Kidney epithelial cell (primary cell): ENCODE measurements around the gene MCL1. TPM values are rescaled to one million over a fixed set of nuclear protein-coding genes. Genes with fewer than 3 reads are reported as not detected.

Source experiments
- DNase-seq: peaks from one replicate; pipeline ENCODE4 v3.0.0-alpha.2; 2010; ENCODE audit warnings: low read depth
- H3K27me3 ChIP-seq: 2 replicates; pipeline ENCODE4 v1.6.0; 2011; ENCODE audit warnings: low read length; ENCODE audit not compliant: control insufficient read depth, insufficient read depth
- H3K36me3 ChIP-seq: 2 replicates; pipeline ENCODE4 v1.5.1; 2011; ENCODE audit warnings: low read length; ENCODE audit not compliant: control insufficient read depth, insufficient read depth
- H3K4me3 ChIP-seq: 2 replicates; pipeline ENCODE4 v1.5.1; 2011; ENCODE audit warnings: low read depth, mild to moderate bottlenecking, control low read depth, low read length
- total RNA-seq: library from RNA; depleted of rRNA; stranded (reverse); fragments of >200 nt; gene quantifications from 2 replicates; pipeline ENCODE4 v1.2.3, GENCODE V29; 2015
- TF ChIP-seq, protein P1 (sequence below): IDR thresholded peaks from 2 replicates; pipeline ENCODE4 v1.5.1; 2011; ENCODE audit warnings: mild to moderate bottlenecking, moderate library complexity, low read length, control low read depth, inconsistent platforms; ENCODE audit not compliant: insufficient read depth, poor library complexity, severe bottlenecking

The MCL1 gene
- total RNA-seq, 1 donor from 2014 or later: 206 TPM

DNA sequence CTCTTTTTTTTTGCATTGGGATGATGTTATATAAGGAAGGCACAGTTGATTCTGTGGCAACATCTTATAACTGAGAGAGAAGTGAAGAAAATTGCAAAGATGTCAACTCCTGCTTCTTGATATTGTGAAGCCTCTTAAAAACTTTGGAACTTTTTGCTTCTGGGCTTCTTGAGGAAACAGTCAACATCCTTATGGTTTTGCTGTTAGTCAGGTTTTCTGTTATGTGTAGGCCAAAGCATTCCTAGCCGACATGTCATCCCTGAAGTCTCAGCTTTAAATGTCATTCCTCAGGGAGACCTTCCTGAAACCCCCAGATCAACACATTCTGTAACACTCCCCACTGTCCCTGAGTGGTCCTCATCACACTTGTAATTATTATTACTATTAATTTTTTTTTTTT is 51.2 kb downstream of the MCL1 start:
- no peaks in the 10 kb centered on the region for H3K27me3 ChIP-seq
- no peak for DNase-seq

DNA sequence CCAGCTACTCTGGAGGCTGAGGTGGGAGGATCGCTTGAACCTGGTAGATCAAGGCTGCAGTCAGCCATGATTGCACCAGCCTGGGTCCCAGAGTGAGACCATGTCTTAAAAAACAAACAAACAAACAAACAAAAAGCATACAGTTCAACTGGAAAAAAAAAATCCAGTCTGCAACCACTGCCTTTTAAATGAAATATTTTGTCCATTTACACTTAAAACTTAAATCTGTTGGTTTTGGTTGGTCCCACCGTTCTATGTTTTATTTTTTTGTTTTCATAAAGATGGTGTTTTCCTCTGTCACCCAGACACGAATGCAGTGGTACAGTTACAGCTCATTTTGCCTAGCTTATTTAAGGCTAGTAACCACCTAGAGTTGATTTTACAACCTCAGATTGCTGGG is 54.1 kb downstream of the MCL1 start:
- no peak for DNase-seq
- no peaks in the 10 kb centered on the region for H3K36me3 ChIP-seq
- TF ChIP-seq, protein P1, sequence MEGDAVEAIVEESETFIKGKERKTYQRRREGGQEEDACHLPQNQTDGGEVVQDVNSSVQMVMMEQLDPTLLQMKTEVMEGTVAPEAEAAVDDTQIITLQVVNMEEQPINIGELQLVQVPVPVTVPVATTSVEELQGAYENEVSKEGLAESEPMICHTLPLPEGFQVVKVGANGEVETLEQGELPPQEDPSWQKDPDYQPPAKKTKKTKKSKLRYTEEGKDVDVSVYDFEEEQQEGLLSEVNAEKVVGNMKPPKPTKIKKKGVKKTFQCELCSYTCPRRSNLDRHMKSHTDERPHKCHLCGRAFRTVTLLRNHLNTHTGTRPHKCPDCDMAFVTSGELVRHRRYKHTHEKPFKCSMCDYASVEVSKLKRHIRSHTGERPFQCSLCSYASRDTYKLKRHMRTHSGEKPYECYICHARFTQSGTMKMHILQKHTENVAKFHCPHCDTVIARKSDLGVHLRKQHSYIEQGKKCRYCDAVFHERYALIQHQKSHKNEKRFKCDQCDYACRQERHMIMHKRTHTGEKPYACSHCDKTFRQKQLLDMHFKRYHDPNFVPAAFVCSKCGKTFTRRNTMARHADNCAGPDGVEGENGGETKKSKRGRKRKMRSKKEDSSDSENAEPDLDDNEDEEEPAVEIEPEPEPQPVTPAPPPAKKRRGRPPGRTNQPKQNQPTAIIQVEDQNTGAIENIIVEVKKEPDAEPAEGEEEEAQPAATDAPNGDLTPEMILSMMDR: no peak
- H3K4me3 ChIP-seq: no peak overlapping the region
- H3K27me3 ChIP-seq: no peaks in the 10 kb centered on the region

More for the DNA sequence above, 51.2 kb downstream of the MCL1 start:
- TF ChIP-seq, protein P1: no peak
- no peak overlapping the region for H3K4me3 ChIP-seq
- H3K36me3 ChIP-seq: no peaks in the 10 kb centered on the region

Other genes starting within 250 kb of the MCL1 start
- 12.4 and 12.5 TPM in 2 replicates for gene RPRD2, start 215.5 kb downstream of the MCL1 start, total RNA-seq
- 17.6 and 24.6 TPM in 2 replicates for gene TARS2, start 92.2 kb downstream of the MCL1 start, total RNA-seq
- gene ECM1, start 71.5 kb downstream of the MCL1 start, total RNA-seq: 5.4 and 6.0 TPM in 2 replicates
- gene FALEC, start 63.9 kb downstream of the MCL1 start, total RNA-seq: not detected in 2 replicates
- 0.46 and 1.7 TPM in 2 replicates for gene ADAMTSL4, start 30.2 kb downstream of the MCL1 start, total RNA-seq
- gene ENSA, start 50.0 kb upstream of the MCL1 start, total RNA-seq: 80.9 and 178 TPM in 2 replicates
- gene GOLPH3L, start 117.5 kb upstream of the MCL1 start, total RNA-seq: 18.2 and 23.6 TPM in 2 replicates
- gene HORMAD1, start 141.3 kb upstream of the MCL1 start, total RNA-seq: not detected in 2 replicates
- 9.0 and 12.2 TPM in 2 replicates for gene CTSS, start 186.2 kb upstream of the MCL1 start, total RNA-seq
- gene CTSK, start 228.7 kb upstream of the MCL1 start, total RNA-seq: 4.0 and 5.2 TPM in 2 replicates